ENCODE data around the gene MAP3K14. TPM values are rescaled to one million over a fixed set of nuclear protein-coding genes. Genes with fewer than 3 reads are reported as not detected.

The MAP3K14 gene
- total RNA-seq, 1 donor from 2014 or later = 0.34 TPM

- peaks cover 3% of the 10 kb centered on the region for H3K4me1 Mint-ChIP-seq
- no peaks in the 10 kb centered on the region for H3K36me3 Mint-ChIP-seq
- Histone ChIP-seq H3F3A (ENCODE audit: low read depth) (no peaks in the 10 kb centered on the region), H3K79me2 (ENCODE audit: low read depth) (no peaks in the 10 kb centered on the region), H3K9me3 (ENCODE audit: low read depth) (no peaks in the 10 kb centered on the region), H3K27me3 (no peaks in the 10 kb centered on the region), H3K4me3 (no peak overlapping the region), H3K9ac (no peak overlapping the region), H4K20me1 (ENCODE audit: low read depth) (no peaks in the 10 kb centered on the region), H3K4me1 (no peaks in the 10 kb centered on the region), H3K36me3 (no peaks in the 10 kb centered on the region), H2AFZ (replicated peaks) (no peak overlapping the region), H3K27ac (no peak overlapping the region), H3K4me2 (no peak overlapping the region)
- no peak overlapping the region for H3K4me3 Mint-ChIP-seq
- no peaks in the 10 kb centered on the region for H3K9me3 Mint-ChIP-seq
- no peak overlapping the region for H3K27ac Mint-ChIP-seq
- DNase-seq (ENCODE audit: low spot score) = no peak
- peaks cover 12% of the 10 kb centered on the region for H3K27me3 Mint-ChIP-seq (ENCODE audit: insufficient read depth, low read depth)
- TF ChIP-seq EZH2phosphoT487 (IDR thresholded peaks at IDR 0.05) (no peak), CTCF (IDR thresholded peaks at IDR 0.05) (no peak), EZH2 (IDR thresholded peaks at IDR 0.05) (no peak)
Measured at GRCh38 chr17:45335721-45336120, 18.9 kb upstream of the MAP3K14 start.

- TF ChIP-seq CTCF (IDR thresholded peaks at IDR 0.05) = no peak
- no peak for TF ChIP-seq EZH2phosphoT487 (IDR thresholded peaks at IDR 0.05)
- TF ChIP-seq EZH2 (IDR thresholded peaks at IDR 0.05) = no peak
- Histone ChIP-seq H4K20me1 (ENCODE audit: low read depth) (no peaks in the 10 kb centered on the region), H3K4me2 (no peak overlapping the region), H3F3A (ENCODE audit: low read depth) (no peaks in the 10 kb centered on the region), H3K36me3 (no peaks in the 10 kb centered on the region), H3K27me3 (no peaks in the 10 kb centered on the region), H3K79me2 (ENCODE audit: low read depth) (no peaks in the 10 kb centered on the region), H3K4me3 (no peak overlapping the region), H2AFZ (replicated peaks) (no peak overlapping the region), H3K27ac (no peak overlapping the region), H3K4me1 (no peaks in the 10 kb centered on the region), H3K9ac (no peak overlapping the region), H3K9me3 (ENCODE audit: low read depth) (no peaks in the 10 kb centered on the region)
- H3K9me3 Mint-ChIP-seq = no peaks in the 10 kb centered on the region
- peaks cover 12% of the 10 kb centered on the region for H3K27me3 Mint-ChIP-seq (ENCODE audit: insufficient read depth, low read depth)
- H3K4me1 Mint-ChIP-seq = peaks cover 3% of the 10 kb centered on the region
- no peak for DNase-seq (ENCODE audit: low spot score)
- no peak overlapping the region for H3K27ac Mint-ChIP-seq
- no peak overlapping the region for H3K4me3 Mint-ChIP-seq
- no peaks in the 10 kb centered on the region for H3K36me3 Mint-ChIP-seq
Measured at GRCh38 chr17:45334701-45335677, 18.2 kb upstream of the MAP3K14 start.

- H3K4me1 Mint-ChIP-seq = no peaks in the 10 kb centered on the region
- H3K36me3 ChIP-seq = no peaks in the 10 kb centered on the region
- no peak overlapping the region for H3K4me3 ChIP-seq
- no peaks in the 10 kb centered on the region for H3K36me3 Mint-ChIP-seq
- no peak overlapping the region for H3K27ac Mint-ChIP-seq
- no peak overlapping the region for H3K4me2 ChIP-seq
- no peaks in the 10 kb centered on the region for H4K20me1 ChIP-seq (ENCODE audit: low read depth)
- peaks cover 9% of the 10 kb centered on the region for H3K27me3 Mint-ChIP-seq (ENCODE audit: insufficient read depth, low read depth)
- H2AFZ ChIP-seq (replicated peaks) = no peak overlapping the region
- no peak overlapping the region for H3K9ac ChIP-seq
- no peak for TF ChIP-seq CTCF (IDR thresholded peaks at IDR 0.05)
- TF ChIP-seq EZH2phosphoT487 (IDR thresholded peaks at IDR 0.05) = no peak
- TF ChIP-seq EZH2 (IDR thresholded peaks at IDR 0.05) = no peak
- H3K27ac ChIP-seq = no peak overlapping the region
- H3K4me1 ChIP-seq = no peaks in the 10 kb centered on the region
- no peaks in the 10 kb centered on the region for H3K9me3 ChIP-seq (ENCODE audit: low read depth)
- DNase-seq (ENCODE audit: low spot score) = no peak
- H3K9me3 Mint-ChIP-seq = no peaks in the 10 kb centered on the region
- H3F3A ChIP-seq (ENCODE audit: low read depth) = peaks cover 7% of the 10 kb centered on the region
- no peaks in the 10 kb centered on the region for H3K79me2 ChIP-seq (ENCODE audit: low read depth)
- no peak overlapping the region for H3K4me3 Mint-ChIP-seq
- no peaks in the 10 kb centered on the region for H3K27me3 ChIP-seq
Measured at GRCh38 chr17:45334231-45334630, 17.4 kb upstream of the MAP3K14 start.

All from neural progenitor cell (in vitro differentiated cells).